H9 (cell line): ENCODE measurements around the gene SLC19A1. TPM values are rescaled to one million over a fixed set of nuclear protein-coding genes. Genes with fewer than 3 reads are reported as not detected.

Experiments used
- DNase-seq: peaks from one replicate; pipeline ENCODE4 v3.0.0-alpha.2; 2017
- H2AFZ ChIP-seq: one replicate; pipeline ENCODE4 v1.6.1; 2013; ENCODE audit warnings: mild to moderate bottlenecking, low read length, control low read depth, moderate library complexity
- H2AK5ac ChIP-seq: 2 replicates; pipeline ENCODE4 v1.6.1; 2013; ENCODE audit warnings: low read length, control low read depth, mixed read lengths; ENCODE audit not compliant: insufficient read length
- H2BK120ac ChIP-seq: one replicate; pipeline ENCODE4 v1.6.1; 2013; ENCODE audit warnings: low read depth, mild to moderate bottlenecking, low read length, control low read depth, inconsistent platforms; ENCODE audit not compliant: poor library complexity, severe bottlenecking
- H2BK12ac ChIP-seq: 2 replicates; pipeline ENCODE4 v1.6.1; 2013; ENCODE audit warnings: low read length, control low read depth, mixed read lengths, low read depth; ENCODE audit not compliant: insufficient read length
- H2BK15ac ChIP-seq: 2 replicates; pipeline ENCODE4 v1.6.1; 2013; ENCODE audit warnings: low read depth, low read length, control low read depth
- H2BK20ac ChIP-seq: one replicate; pipeline ENCODE4 v1.6.1; 2013; ENCODE audit warnings: low read depth, mild to moderate bottlenecking, low read length, control low read depth, inconsistent platforms; ENCODE audit not compliant: poor library complexity, severe bottlenecking
- H2BK5ac ChIP-seq: 2 replicates; pipeline ENCODE4 v1.6.1; 2013; ENCODE audit warnings: low read length, control low read depth, mixed read lengths; ENCODE audit not compliant: insufficient read length
- H3K14ac ChIP-seq: 2 replicates; pipeline ENCODE4 v1.6.1; 2013; ENCODE audit warnings: low read length, control low read depth; ENCODE audit not compliant: insufficient read depth
- H3K18ac ChIP-seq: 2 replicates; pipeline ENCODE4 v1.6.1; 2013; ENCODE audit warnings: low read depth, mild to moderate bottlenecking, mixed read lengths, low read length, control low read depth; ENCODE audit not compliant: insufficient read length
- H3K23ac ChIP-seq: 2 replicates; pipeline ENCODE4 v1.6.1; 2013; ENCODE audit warnings: low read length, control low read depth, mixed read lengths, low read depth; ENCODE audit not compliant: insufficient read length
- H3K23me2 ChIP-seq: 2 replicates; pipeline ENCODE4 v1.6.1; 2013; ENCODE audit warnings: low read depth, mild to moderate bottlenecking, mixed read lengths, low read length, control low read depth; ENCODE audit not compliant: insufficient read length, poor library complexity, severe bottlenecking
- H3K27ac ChIP-seq: 2 replicates; pipeline ENCODE4 v1.5.1; 2013; ENCODE audit warnings: low read length, control low read depth, mixed read lengths, low read depth; ENCODE audit not compliant: insufficient read length
- H3K27me3 ChIP-seq: 2 replicates; pipeline ENCODE4 v1.6.1; 2013; ENCODE audit warnings: low read length, control low read depth, inconsistent platforms; ENCODE audit not compliant: insufficient read depth
- H3K4ac ChIP-seq: 2 replicates; pipeline ENCODE4 v1.6.1; 2013; ENCODE audit warnings: low read depth, mild to moderate bottlenecking, control low read depth, inconsistent platforms, low read length, moderate library complexity
- H3K4me1 ChIP-seq: 2 replicates; pipeline ENCODE4 v1.6.1; 2013; ENCODE audit warnings: low read length, control low read depth, inconsistent platforms; ENCODE audit not compliant: insufficient read depth
- H3K4me2 ChIP-seq: 2 replicates; pipeline ENCODE4 v1.6.1; 2013; ENCODE audit warnings: low read length, control low read depth, mixed read lengths; ENCODE audit not compliant: insufficient read length, insufficient read depth
- H3K56ac ChIP-seq: 2 replicates; pipeline ENCODE4 v1.6.1; 2013; ENCODE audit warnings: low read depth, mild to moderate bottlenecking, mixed read lengths, low read length, control low read depth; ENCODE audit not compliant: insufficient read length
- H3K79me1 ChIP-seq: 2 replicates; pipeline ENCODE4 v1.6.1; 2013; ENCODE audit warnings: low read depth, mild to moderate bottlenecking, moderate library complexity, low read length, control low read depth, inconsistent platforms; ENCODE audit not compliant: insufficient read depth, poor library complexity, severe bottlenecking
- H3K79me2 ChIP-seq: 2 replicates; pipeline ENCODE4 v1.6.1; 2013; ENCODE audit warnings: low read length, control low read depth, inconsistent platforms; ENCODE audit not compliant: insufficient read depth
- H3K9ac ChIP-seq: 2 replicates; pipeline ENCODE4 v1.6.1; 2013; ENCODE audit warnings: low read length, control low read depth, mixed read lengths; ENCODE audit not compliant: insufficient read length; ENCODE audit errors: extremely low read depth
- H3K9me3 ChIP-seq: one replicate; pipeline ENCODE4 v1.6.1; 2013; ENCODE audit warnings: low read depth, low read length, inconsistent platforms; ENCODE audit not compliant: control insufficient read depth
- H3T11ph ChIP-seq: one replicate; pipeline ENCODE4 v1.6.1; 2013; ENCODE audit warnings: mild to moderate bottlenecking, low read length, control low read depth, inconsistent platforms
- H4K20me1 ChIP-seq: one replicate; pipeline ENCODE4 v1.6.1; 2013; ENCODE audit not compliant: control insufficient read depth, insufficient read length, insufficient read depth
- H4K5ac ChIP-seq: 2 replicates; pipeline ENCODE4 v1.6.1; 2013; ENCODE audit warnings: low read depth, mild to moderate bottlenecking, mixed read lengths, low read length, control low read depth; ENCODE audit not compliant: insufficient read length
- H4K8ac ChIP-seq: replicated peaks from 2 replicates; pipeline ENCODE4 v1.6.1; 2013; ENCODE audit warnings: low read length, control low read depth, mixed read lengths, low read depth; ENCODE audit not compliant: insufficient read length
- H4K91ac ChIP-seq: 2 replicates; pipeline ENCODE4 v1.6.1; 2013; ENCODE audit warnings: low read depth, mild to moderate bottlenecking, moderate library complexity, mixed read lengths, low read length, control low read depth; ENCODE audit not compliant: insufficient read length
- H3K27ac Mint-ChIP-seq, 3 experiments: 2 replicates in 2 of 3; 3 replicates in 1 of 3; pipeline ENCODE4 v1.8.0; 2020 to 2021; ENCODE audit warnings: mixed read lengths in 3 of 3, mild to moderate bottlenecking in 1 of 3, moderate library complexity in 1 of 3
- H3K27me3 Mint-ChIP-seq: 2 replicates; pipeline ENCODE4 v1.8.0; 2021; ENCODE audit warnings: low read depth, mild to moderate bottlenecking, moderate library complexity, mixed read lengths
- H3K36me3 Mint-ChIP-seq, 3 experiments: 2 replicates in 2 of 3; 3 replicates in 1 of 3; pipeline ENCODE4 v1.8.0; 2020 to 2021; ENCODE audit warnings: low read depth in 3 of 3, mixed read lengths in 3 of 3; ENCODE audit not compliant: insufficient read depth in 1 of 3
- H3K4me1 Mint-ChIP-seq, 2 experiments: 2 replicates each; pipeline ENCODE4 v1.8.0; 2020; ENCODE audit warnings: mixed read lengths in 2 of 2
- H3K4me3 Mint-ChIP-seq, 2 experiments: 2 replicates in 1 of 2; 3 replicates in 1 of 2; pipeline ENCODE4 v1.8.0; 2020 to 2021; ENCODE audit warnings: mild to moderate bottlenecking in 2 of 2, mixed read lengths in 2 of 2, moderate library complexity in 1 of 2
- H3K9me3 Mint-ChIP-seq, 2 experiments: 2 replicates in 1 of 2; 3 replicates in 1 of 2; pipeline ENCODE4 v1.8.0; 2020; ENCODE audit warnings: mild to moderate bottlenecking in 2 of 2, mixed read lengths in 2 of 2, moderate library complexity in 1 of 2
- CTCF ChIP-seq: fragments of 200-600 bp; sonication (generic); conservative IDR thresholded peaks from 3 replicates; pipeline ENCODE4 v1.8.0; 2021; ENCODE audit warnings: antibody characterized with exemption, mild to moderate bottlenecking
- WGBS: extraction: QIAGEN DNeasy Blood & Tissue Kit; methylation state at CpG from one replicate; pipeline ENCODE4 v1.1.7; 2013; ENCODE audit warnings: missing lambda C conversion rate, low lambda C conversion rate, mixed read lengths; ENCODE audit not compliant: insufficient read length; ENCODE audit errors: extremely low coverage; 5-methylcytosine and 5-hydroxymethylcytosine counted together
- total RNA-seq: library from RNA; stranded (reverse); gene quantifications from 2 replicates; pipeline ENCODE4 v1.2.1, GENCODE V29; 2021

SLC19A1 gene
- total RNA-seq, 1 experiment from 2014 or later, result 32.4 TPM

GRCh38 chr21:45481977-45482898 lies 60.0 kb downstream of the SLC19A1 start:
- no peak overlapping the region for H4K5ac ChIP-seq
- H2BK5ac ChIP-seq, result no peak overlapping the region

More at GRCh38 chr21:45481977-45482898, 60.0 kb downstream of the SLC19A1 start:
- Mint-ChIP-seq H3K27me3 (no peaks in the 10 kb centered on the region), H3K9me3 (peaks cover 0 to 2% of the 10 kb centered on the region in 2 experiments; a peak in 1 of 5 replicates), H3K27ac (peak overlapping the region in 1 of 3 experiments; percentile 52; a peak in 1 of 7 replicates), H3K4me3 (no peak overlapping the region), H3K36me3 (peaks cover 33 to 65% (median 48%) of the 10 kb centered on the region in 3 experiments), H3K4me1 (peaks cover 2 to 4% of the 10 kb centered on the region in 2 experiments; a peak in 2 of 4 replicates)
- DNase-seq, result no peak
- TF ChIP-seq CTCF, result no peak
- Histone ChIP-seq H2BK120ac (no peak overlapping the region), H3K23ac (no peak overlapping the region), H2AK5ac (no peak overlapping the region), H2BK20ac (no peak overlapping the region), H3K27ac (no peak overlapping the region), H2BK12ac (no peak overlapping the region), H3T11ph (no peak overlapping the region), H3K4me2 (no peak overlapping the region), H3K23me2 (no peaks in the 10 kb centered on the region), H3K18ac (no peak overlapping the region), H4K91ac (no peak overlapping the region), H3K9ac (no peak overlapping the region), H3K79me2 (no peaks in the 10 kb centered on the region), H3K56ac (no peak overlapping the region), H2BK15ac (no peak overlapping the region), H4K20me1 (no peaks in the 10 kb centered on the region), H4K8ac (no peak overlapping the region), H3K4me1 (no peaks in the 10 kb centered on the region), H3K14ac (no peak overlapping the region), H3K27me3 (no peaks in the 10 kb centered on the region), H3K79me1 (no peaks in the 10 kb centered on the region), H3K9me3 (no peaks in the 10 kb centered on the region), H3K4ac (no peak overlapping the region), H2AFZ (no peak overlapping the region)
- no CpG with 5 or more reads among the region's 33 CpGs for WGBS
